Coronary artery (tissue), 2 donors: ENCODE data around the gene CCDC85A.

Experiments used
- DNase-seq: peaks from one replicate; pipeline ENCODE4 v3.0.0-alpha.2; 2017; ENCODE audit warnings: low spot score
- H3K27ac ChIP-seq, 2 donors: fragments of 200-600 bp; sonication (generic); one replicate each; pipeline ENCODE4 v1.5.1; 2016 to 2019
- H3K4me3 ChIP-seq: fragments of 200-600 bp; sonication (generic); 2 replicates; pipeline ENCODE4 v1.5.1; 2016; ENCODE audit warnings: mild to moderate bottlenecking, moderate library complexity
- CTCF ChIP-seq: fragments of 200-600 bp; sonication (generic); IDR thresholded peaks from one replicate; pipeline ENCODE4 v1.5.1; 2019; ENCODE audit warnings: antibody characterized with exemption

CCDC85A gene

GRCh38 chr2:56410140-56410539, 226.3 kb downstream of the CCDC85A start:
- DNase-seq: no peak
- TF ChIP-seq CTCF: no peak
- Histone ChIP-seq H3K4me3 (no peak overlapping the region), H3K27ac (no peak overlapping the region)

- no peak overlapping the region for H3K4me3 ChIP-seq
- no peak for TF ChIP-seq CTCF
- no peak for DNase-seq
- H3K27ac ChIP-seq: no peak overlapping the region
Observed at GRCh38 chr2:56416500-56417176, 232.8 kb downstream of the CCDC85A start.
